ENCODE measurements around the gene MARK2. TPM values are rescaled to one million over a fixed set of nuclear protein-coding genes. Genes with fewer than 3 reads are reported as not detected.

MARK2 gene
- total and polyA plus RNA-seq, 11 donors, result 17.0 to 53.5 (median 37.5) TPM

GRCh38 chr11:63849691-63850090 is 10.8 kb downstream of the MARK2 start:
- peaks cover 4 to 78% (median 40%) of the 10 kb centered on the region in 12 donors for H3K4me1 ChIP-seq
- 80 to 88% (median 82%) methylated on average over 2 of the region's 2 CpGs for WGBS, 4 donors
- ATAC-seq, result no peak
- no peaks in the 10 kb centered on the region for H3K27me3 ChIP-seq
- intact Hi-C loops (cut with DNase I), result no loop called here
- no peak overlapping the region for H3K4me3 ChIP-seq
- no peak overlapping the region for H3K27ac ChIP-seq
- no peaks in the 10 kb centered on the region for H3K9me3 ChIP-seq
- peaks cover 0 to 31% (median 5%) of the 10 kb centered on the region in 9 donors for H3K36me3 ChIP-seq
- no peak for DNase-seq
- no peak for TF ChIP-seq CTCF (IDR thresholded peaks at IDR 0.05)
- TF ChIP-seq POLR2A (IDR thresholded peaks at IDR 0.05), result no peak

- Histone ChIP-seq H3K27ac (peak overlapping the region in 1 of 12 donors; percentile 74), H3K4me1 (peaks cover 0 to 78% (median 28%) of the 10 kb centered on the region in 12 donors), H3K27me3 (no peaks in the 10 kb centered on the region), H3K4me3 (peak overlapping the region in 1 of 12 donors; percentile 1), H3K36me3 (peaks cover 0 to 31% (median 8%) of the 10 kb centered on the region in 9 donors), H3K9me3 (no peaks in the 10 kb centered on the region)
- DNase-seq, result no peak
- intact Hi-C loops (cut with DNase I), result no loop called here
- no peak for ATAC-seq
- 80 to 83% (median 81%) methylated on average over 5 of the region's 5 CpGs for WGBS, 4 donors
- TF ChIP-seq CTCF (IDR thresholded peaks at IDR 0.05) (no peak), POLR2A (IDR thresholded peaks at IDR 0.05) (no peak)
Measured at GRCh38 chr11:63850920-63851319, 12.0 kb downstream of the MARK2 start.

- Histone ChIP-seq H3K27me3 (no peaks in the 10 kb centered on the region), H3K36me3 (peaks cover 0 to 31% (median 8%) of the 10 kb centered on the region in 9 donors), H3K9me3 (no peaks in the 10 kb centered on the region), H3K27ac (peak overlapping the region in 1 of 12 donors; percentile 74), H3K4me1 (peaks cover 0 to 78% (median 26%) of the 10 kb centered on the region in 12 donors), H3K4me3 (peak overlapping the region in 1 of 12 donors; percentile 1)
- 55 to 62% (median 60%) methylated on average over 2 of the region's 2 CpGs for WGBS, 4 donors
- intact Hi-C loops (cut with DNase I), result no loop called here
- DNase-seq (no peak), ATAC-seq (no peak)
- no peak for TF ChIP-seq POLR2A (IDR thresholded peaks at IDR 0.05)
- no peak for TF ChIP-seq CTCF (IDR thresholded peaks at IDR 0.05)
Measured at GRCh38 chr11:63851364-63851763, 12.5 kb downstream of the MARK2 start.

GRCh38 chr11:63853476-63853875 is 14.6 kb downstream of the MARK2 start:
- H3K9me3 ChIP-seq, result no peaks in the 10 kb centered on the region
- peak overlapping the region in 1 of 12 donors; percentile 74 for H3K27ac ChIP-seq
- peaks cover 0 to 31% (median 8%) of the 10 kb centered on the region in 9 donors for H3K36me3 ChIP-seq
- TF ChIP-seq CTCF (IDR thresholded peaks at IDR 0.05) (no peak), POLR2A (IDR thresholded peaks at IDR 0.05) (no peak)
- no peak overlapping the region for H3K4me3 ChIP-seq
- no peak for ATAC-seq
- no peak for DNase-seq
- intact Hi-C loops (cut with DNase I), result no loop called here
- 82 to 92% (median 90%) methylated on average over 3 of the region's 3 CpGs for WGBS, 4 donors
- H3K27me3 ChIP-seq, result no peaks in the 10 kb centered on the region
- H3K4me1 ChIP-seq, result peaks cover 2 to 84% (median 17%) of the 10 kb centered on the region in 12 donors

All from heart left ventricle (tissue), 16 donors.